Measurements from ENCODE around the gene KBTBD2.
"Not testable (repeated sequence)": the region's sequence is repeated elsewhere in the genome, so short reads cannot be mapped to it uniquely, and the experiment has no call there.

The KBTBD2 gene

DNA sequence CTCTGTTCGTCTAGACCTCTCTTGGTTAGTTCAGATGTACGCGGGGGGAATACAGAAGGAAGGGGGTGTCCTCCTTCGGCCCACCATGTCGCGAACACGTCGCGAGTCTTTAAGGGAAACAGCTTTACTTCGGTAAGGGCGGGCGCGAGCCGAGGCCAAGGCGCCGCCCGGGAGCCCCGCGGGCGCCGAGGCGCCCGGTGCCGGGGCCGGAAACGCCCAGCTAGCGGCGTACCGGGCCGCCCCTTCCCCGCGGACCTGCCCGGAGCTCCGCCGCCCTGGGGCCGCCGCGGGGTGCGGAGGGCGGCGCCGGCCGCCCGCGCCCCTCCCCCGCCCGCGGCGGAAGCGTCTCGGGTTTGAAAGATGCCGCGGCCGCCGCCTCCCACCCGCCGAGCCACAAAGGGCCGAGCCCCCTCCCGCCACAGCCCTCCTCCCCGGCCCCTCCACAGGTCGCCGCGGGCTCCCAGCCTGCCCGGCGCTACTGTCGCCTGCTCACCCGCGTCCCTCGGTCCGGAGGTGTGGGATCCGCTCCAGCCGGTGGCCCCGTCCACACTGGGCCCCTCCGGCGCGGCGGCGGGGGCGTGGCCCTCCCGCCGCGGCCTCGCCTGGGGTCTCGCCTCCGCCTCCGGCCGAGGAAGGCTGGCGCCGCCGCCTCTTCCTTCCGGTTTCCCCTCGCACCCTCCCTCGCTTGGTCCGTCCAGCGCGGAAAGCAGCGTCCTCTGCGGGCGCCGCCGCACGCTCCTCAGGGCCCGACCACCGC, at the start of gene KBTBD2:
KBTBD2 (minus strand) TSS at position 718 of the 757 bp plus-strand sequence. CDS start 12,156 bp downstream, outside the sequence.
- peak; percentile 57 to 63 for DNase-seq (ENCODE audit: low read depth in 1 of 2, low spot score in 1 of 2)

GRCh38 chr7:32941181-32941580, 49.6 kb upstream of the KBTBD2 start:
- DNase-seq (ENCODE audit: low read depth in 1 of 2, low spot score in 1 of 2) = no peak

DNA sequence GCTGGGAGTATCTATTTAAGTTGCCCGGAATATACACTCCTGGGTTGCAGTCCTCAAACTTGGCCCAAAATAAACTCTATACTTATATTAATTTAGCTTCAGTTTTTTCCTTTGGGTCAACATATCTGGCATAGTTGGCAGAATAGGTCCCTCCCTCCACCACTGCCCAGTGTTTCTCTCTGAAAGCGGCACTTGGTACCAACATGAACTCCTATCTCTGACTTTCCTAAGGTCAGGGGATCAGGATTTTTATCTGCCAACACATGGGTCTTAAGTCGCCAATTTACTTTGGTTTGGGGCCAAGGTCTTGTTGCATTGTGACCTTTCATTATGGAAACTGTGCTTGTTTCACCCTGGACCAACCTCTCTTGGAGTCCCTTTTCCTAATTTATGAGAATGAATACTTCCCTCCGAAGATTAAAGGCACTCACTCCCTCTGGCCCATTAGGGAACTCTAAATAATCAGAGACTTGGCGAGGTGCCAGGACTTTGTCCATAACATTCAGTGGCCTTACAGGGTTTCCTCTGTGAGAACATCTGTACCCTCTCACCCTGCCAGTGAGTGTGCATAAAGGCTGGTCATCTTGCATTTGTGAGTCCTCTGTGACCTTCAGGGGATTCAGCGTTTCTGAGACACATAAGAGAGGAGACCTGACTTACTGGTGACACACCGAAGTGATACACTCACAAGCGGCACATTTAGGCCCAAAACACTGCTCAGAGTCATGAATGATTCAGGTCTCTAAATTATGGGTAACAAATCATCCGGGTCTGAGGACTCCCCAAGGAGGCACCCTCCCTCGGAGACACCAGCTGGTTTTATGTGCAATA, 46.0 kb upstream of the KBTBD2 start:
- no peak for DNase-seq (ENCODE audit: low read depth in 1 of 2, low spot score in 1 of 2)

- DNase-seq (ENCODE audit: low read depth in 1 of 2, low spot score in 1 of 2) = no peak
Observed at GRCh38 chr7:32936689-32937088, 45.1 kb upstream of the KBTBD2 start.

- no peak for DNase-seq (ENCODE audit: low read depth in 1 of 2, low spot score in 1 of 2)
Observed at GRCh38 chr7:32935558-32935957, 44.0 kb upstream of the KBTBD2 start.

GRCh38 chr7:32930378-32930777, 38.8 kb upstream of the KBTBD2 start:
- DNase-seq (ENCODE audit: low read depth in 1 of 2, low spot score in 1 of 2) = no peak

DNA sequence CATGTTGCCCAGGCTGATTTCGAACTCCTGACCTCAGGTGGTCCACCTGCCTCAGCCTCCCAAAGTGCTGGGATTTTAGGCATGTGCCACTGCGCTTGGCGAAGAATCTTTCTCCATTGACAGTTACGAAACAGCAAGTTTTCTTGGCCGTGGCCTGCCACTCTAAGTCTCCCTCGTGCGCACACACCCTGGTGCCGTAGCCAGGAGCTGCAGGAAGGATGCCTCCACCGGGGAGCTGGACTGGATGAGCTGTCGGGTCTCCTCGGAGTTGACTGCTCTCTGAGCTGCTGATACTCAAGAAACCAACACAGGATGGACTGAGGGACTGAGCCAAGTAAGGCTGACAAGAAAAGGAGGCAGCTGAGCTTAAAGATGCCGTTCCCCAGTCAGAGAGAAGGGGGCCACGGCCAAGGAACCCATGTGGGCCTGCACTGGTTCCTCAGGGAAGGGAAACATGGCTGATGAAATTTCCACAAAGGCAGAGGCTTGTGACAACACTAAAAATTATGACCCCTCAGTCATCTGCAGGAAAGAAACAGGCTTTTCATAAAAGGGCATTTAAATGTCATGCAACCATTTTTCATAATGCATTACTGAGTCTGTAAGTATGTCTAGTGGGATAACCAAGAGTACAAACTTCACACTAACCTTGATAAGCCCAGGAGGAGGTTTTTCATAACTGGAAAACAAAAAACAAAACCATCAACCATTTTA, 38.0 kb upstream of the KBTBD2 start:
- DNase-seq (ENCODE audit: low read depth in 1 of 2, low spot score in 1 of 2) = no peak

- no peak for DNase-seq (ENCODE audit: low read depth in 1 of 2, low spot score in 1 of 2)
Observed at GRCh38 chr7:32928785-32929298, 37.3 kb upstream of the KBTBD2 start.

DNA sequence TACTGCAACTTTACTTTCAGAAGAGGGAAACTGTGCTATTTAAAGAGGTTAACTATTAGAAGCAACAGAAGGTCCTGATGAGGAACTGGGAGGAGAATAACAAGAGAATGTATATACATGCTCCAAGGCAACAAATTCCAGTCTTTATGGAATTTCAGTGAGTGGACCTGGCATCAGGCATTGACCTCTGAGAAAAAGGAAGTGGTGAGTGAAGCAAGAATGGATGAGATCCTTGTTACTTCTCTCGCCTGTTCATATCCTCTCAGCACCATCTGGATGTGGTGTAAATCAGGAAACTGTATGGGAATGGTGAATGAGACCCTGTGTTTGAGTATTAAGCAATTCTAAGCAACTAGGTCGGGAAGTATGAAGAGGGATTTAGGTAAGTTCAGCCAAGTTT, 30.3 kb upstream of the KBTBD2 start:
- no peak for DNase-seq (ENCODE audit: low read depth in 1 of 2, low spot score in 1 of 2)

GRCh38 chr7:32916994-32917393, 25.4 kb upstream of the KBTBD2 start:
- DNase-seq (ENCODE audit: low read depth in 1 of 2, low spot score in 1 of 2) = not testable (repeated sequence)

DNA sequence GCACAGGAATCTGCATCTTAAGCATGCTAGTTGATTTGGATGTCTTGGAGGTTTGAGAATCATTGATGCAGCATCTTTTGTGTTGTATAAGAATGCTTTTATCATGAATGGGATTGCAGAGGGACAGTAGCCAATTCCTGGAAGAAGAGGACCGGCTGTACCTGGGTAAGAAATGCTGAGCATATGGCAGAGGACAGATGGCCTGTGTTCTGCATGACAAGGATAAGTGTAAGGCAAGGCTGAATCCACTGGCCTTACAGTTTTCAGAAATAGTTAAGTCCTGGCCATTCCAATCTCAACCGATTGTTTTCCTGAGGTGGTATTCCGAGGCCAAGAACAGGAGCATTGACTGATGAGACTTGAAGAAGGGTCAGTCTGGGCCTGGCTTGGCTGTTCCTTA, 24.4 kb upstream of the KBTBD2 start:
- DNase-seq (ENCODE audit: low read depth in 1 of 2, low spot score in 1 of 2) = no peak

DNA sequence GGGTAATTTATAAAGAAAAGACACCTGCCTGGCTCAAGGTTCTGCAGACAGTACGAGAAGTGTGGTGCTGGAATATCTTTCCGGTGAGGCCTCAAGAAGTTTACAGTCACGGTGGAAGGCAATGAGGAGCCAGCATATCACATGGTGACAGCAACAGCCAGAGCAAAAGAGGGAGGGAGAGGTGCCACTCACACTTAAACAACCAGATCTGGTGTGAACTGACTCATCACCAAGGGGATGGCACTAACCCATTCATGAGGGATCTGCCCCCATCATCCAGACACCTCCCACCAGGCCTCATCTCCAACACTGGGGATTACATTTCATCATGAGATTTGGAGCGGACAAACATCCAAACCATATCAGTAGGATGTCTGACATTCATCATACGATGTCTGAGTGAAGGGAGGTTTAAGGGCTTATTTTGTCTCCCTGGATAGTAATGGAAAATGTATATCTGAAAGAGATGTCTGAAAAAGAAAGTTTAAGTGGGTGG, 23.5 kb upstream of the KBTBD2 start:
- DNase-seq (ENCODE audit: low read depth in 1 of 2, low spot score in 1 of 2) = no peak

- DNase-seq (ENCODE audit: low read depth in 1 of 2, low spot score in 1 of 2) = no peak
Observed at GRCh38 chr7:32914184-32914583, 22.6 kb upstream of the KBTBD2 start.

DNA sequence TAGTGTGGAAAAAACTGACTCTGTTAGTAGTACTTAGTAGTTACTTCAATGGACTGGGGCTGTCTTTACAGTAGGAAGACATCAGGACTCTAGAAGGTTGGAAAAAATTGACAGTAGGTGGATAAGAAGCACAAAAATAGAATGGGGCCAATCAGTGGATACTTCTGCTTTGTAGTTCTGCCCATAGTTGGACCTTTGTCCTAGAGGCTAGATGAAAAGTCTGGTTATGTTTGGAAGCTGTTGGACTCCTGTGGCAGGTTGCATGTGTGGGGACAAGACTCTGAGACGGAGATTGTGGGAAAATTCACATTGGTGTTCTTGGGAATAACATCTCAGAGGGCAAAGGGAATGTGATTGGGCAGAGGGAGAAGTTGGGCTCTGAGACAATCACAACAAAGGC, 18.6 kb upstream of the KBTBD2 start:
- DNase-seq (ENCODE audit: low read depth in 1 of 2, low spot score in 1 of 2) = no peak

DNA sequence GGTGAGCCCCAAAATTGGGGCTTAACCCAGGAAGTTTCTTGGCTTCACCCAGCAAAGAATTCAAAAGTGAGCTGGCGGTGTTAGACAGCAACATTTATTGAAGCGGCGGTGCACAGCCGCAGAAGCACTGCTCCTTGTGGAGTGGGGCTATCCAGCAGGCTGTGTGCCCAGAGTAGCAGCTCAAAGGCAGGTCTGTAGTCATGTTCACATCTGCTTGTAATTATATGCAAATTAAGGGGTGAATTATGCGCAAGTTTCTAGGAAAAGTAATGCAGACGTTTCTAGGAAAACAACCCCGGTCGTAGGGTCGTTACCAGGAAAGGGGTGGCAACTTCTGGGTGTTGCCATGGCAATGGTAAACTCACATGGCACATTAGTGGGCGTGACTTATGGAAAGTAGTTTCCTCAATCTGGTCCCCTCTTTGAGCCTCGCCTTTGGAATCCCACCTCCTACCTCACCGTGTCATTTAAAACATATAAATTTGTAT, 13.7 kb upstream of the KBTBD2 start:
- peak; percentile 19 to 53 for DNase-seq (ENCODE audit: low read depth in 1 of 2, low spot score in 1 of 2)

DNA sequence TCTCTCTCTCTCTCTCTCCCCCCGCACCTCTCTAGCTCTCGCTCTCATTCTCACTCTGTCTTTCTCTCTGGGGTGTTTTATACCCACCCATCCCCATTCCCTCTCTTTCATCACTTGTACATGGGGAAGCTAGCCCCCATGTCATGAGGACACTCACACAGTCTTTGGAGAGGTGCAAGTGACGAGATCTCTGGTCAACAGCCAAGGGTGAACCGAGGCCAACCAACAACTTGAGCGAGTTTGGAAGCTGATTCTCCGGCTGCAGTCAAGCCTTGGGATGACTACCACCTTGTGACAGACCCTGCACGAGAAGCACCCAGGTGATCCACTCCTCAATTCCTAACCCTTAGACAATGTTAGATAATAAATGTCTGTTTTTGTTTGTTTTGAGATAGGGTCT, 10.1 kb upstream of the KBTBD2 start:
- DNase-seq (ENCODE audit: low read depth in 1 of 2, low spot score in 1 of 2) = no peak

DNA sequence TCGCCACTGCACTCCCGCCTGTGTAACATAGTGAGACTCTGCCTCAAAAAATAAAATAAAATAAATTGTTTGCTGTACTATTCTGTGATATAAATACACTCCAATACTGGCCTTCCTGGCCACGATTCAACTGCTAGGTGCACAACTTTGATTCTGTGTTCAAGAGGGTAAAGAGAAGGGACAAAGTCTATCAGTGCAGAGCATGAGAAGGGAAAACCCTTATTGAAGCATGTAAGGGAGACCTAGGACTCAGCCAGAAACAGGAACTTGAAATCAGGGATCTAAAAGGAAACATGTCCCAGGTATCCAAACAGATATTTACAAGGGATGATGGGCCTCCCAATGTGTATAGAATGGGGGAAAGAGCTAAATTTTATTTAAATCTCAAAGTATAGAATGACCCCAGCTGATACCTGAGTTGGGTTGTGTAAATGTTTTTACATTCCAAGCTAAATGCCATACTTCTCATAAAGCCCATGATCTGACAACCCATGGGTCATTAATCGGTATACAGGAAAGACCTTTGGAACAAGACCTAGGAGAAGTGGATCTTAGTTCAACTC, 9.0 kb upstream of the KBTBD2 start:
- DNase-seq (ENCODE audit: low read depth in 1 of 2, low spot score in 1 of 2) = no peak

DNA sequence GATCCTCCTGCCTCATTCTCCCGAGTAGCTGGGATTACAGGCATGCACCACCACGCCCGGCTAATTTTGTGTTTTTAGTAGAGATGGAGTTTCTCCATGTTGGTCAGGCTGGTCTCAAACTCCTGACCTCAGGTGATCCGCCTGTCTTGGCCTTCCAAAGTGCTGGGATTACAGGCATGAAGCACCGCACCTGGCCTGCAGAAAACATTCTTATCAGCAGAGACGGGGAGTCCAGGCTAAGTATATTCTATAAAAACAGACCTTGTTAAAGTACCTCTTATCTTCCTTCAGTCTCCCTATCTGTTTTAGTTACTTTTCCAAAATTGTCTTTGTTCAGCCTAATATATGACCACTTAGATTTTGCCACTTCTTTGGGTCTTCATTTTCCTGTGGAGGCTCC, 5.8 kb upstream of the KBTBD2 start:
- not testable (repeated sequence) for DNase-seq (ENCODE audit: low read depth in 1 of 2, low spot score in 1 of 2)

- DNase-seq (ENCODE audit: low read depth in 1 of 2, low spot score in 1 of 2) = no peak
Observed at GRCh38 chr7:32896564-32897347, 5.2 kb upstream of the KBTBD2 start.

- DNase-seq (ENCODE audit: low read depth in 1 of 2, low spot score in 1 of 2) = no peak
Observed at GRCh38 chr7:32894171-32894570, 2.6 kb upstream of the KBTBD2 start.
